ENCODE data around the gene EFL1. TPM values are rescaled to one million over a fixed set of nuclear protein-coding genes. Genes with fewer than 3 reads are reported as not detected.

The EFL1 gene
- total and polyA plus RNA-seq, 4 donors, result 3.2 to 10.1 (median 6.1) TPM

GRCh38 chr15:82178061-82178460, 84.5 kb downstream of the EFL1 start:
- no peak overlapping the region for H3K27ac ChIP-seq (ENCODE audit: low read depth in 1 of 2, low read length in 2 of 2)
- no peaks in the 10 kb centered on the region for H3K9me3 ChIP-seq (ENCODE audit: control insufficient read depth in 4 of 4, low read length in 3 of 4)
- TF ChIP-seq CTCF (IDR thresholded peaks at IDR 0.05; ENCODE audit: low read depth, low read length, missing input control) (no peak), TAF1 (conservative IDR thresholded peaks at IDR 0.05) (no peak), NR2F2 (IDR thresholded peaks at IDR 0.05) (no peak), RAD21 (IDR thresholded peaks at IDR 0.05) (no peak), FOXA2 (IDR thresholded peaks at IDR 0.05) (no peak), REST (IDR thresholded peaks at IDR 0.05) (no peak), MAX (IDR thresholded peaks at IDR 0.05) (no peak), SP1 (IDR thresholded peaks at IDR 0.05) (no peak), RXRA (IDR thresholded peaks at IDR 0.05) (no peak), FOXA1 (IDR thresholded peaks at IDR 0.05) (no peak), YY1 (IDR thresholded peaks at IDR 0.05) (no peak)
- no peak overlapping the region for H3K9ac ChIP-seq (ENCODE audit: low read depth in 1 of 2, low read length in 2 of 2)
- no peaks in the 10 kb centered on the region for H3K36me3 ChIP-seq (ENCODE audit: control insufficient read depth in 4 of 4, insufficient read depth in 3 of 4, low read depth in 1 of 4, low read length in 3 of 4)
- no peak for DNase-seq (ENCODE audit: low spot score)
- 82% methylated on average over 2 of the region's 2 CpGs for WGBS
- no peaks in the 10 kb centered on the region for H3K4me1 ChIP-seq (ENCODE audit: control insufficient read depth in 4 of 4, insufficient read depth in 4 of 4, low read length in 3 of 4)
- no peak overlapping the region for H3K4me3 ChIP-seq (ENCODE audit: low read depth in 1 of 3, low read length in 3 of 3)
- no peaks in the 10 kb centered on the region for H3K27me3 ChIP-seq (ENCODE audit: control insufficient read depth in 4 of 4, insufficient read depth in 4 of 4, low read length in 3 of 4)

- 89% methylated on average over 3 of the region's 3 CpGs for WGBS
- Histone ChIP-seq H3K27me3 (ENCODE audit: control insufficient read depth in 4 of 4, insufficient read depth in 4 of 4, low read length in 3 of 4) (no peaks in the 10 kb centered on the region), H3K9ac (ENCODE audit: low read depth in 1 of 2, low read length in 2 of 2) (no peak overlapping the region), H3K4me3 (ENCODE audit: low read depth in 1 of 3, low read length in 3 of 3) (no peak overlapping the region), H3K36me3 (ENCODE audit: control insufficient read depth in 4 of 4, insufficient read depth in 3 of 4, low read depth in 1 of 4, low read length in 3 of 4) (no peaks in the 10 kb centered on the region), H3K4me1 (ENCODE audit: control insufficient read depth in 4 of 4, insufficient read depth in 4 of 4, low read length in 3 of 4) (no peaks in the 10 kb centered on the region), H3K27ac (ENCODE audit: low read depth in 1 of 2, low read length in 2 of 2) (no peak overlapping the region), H3K9me3 (ENCODE audit: control insufficient read depth in 4 of 4, low read length in 3 of 4) (no peaks in the 10 kb centered on the region)
- TF ChIP-seq TAF1 (conservative IDR thresholded peaks at IDR 0.05), result no peak
- TF ChIP-seq JUND (IDR thresholded peaks at IDR 0.05), result no peak
- TF ChIP-seq ZBTB33 (IDR thresholded peaks at IDR 0.05), result no peak
- TF ChIP-seq HNF4A (conservative IDR thresholded peaks at IDR 0.05), result no peak
- TF ChIP-seq FOXA1 (IDR thresholded peaks at IDR 0.05), result no peak
- TF ChIP-seq RXRA (IDR thresholded peaks at IDR 0.05), result no peak
- TF ChIP-seq YY1 (IDR thresholded peaks at IDR 0.05), result no peak
- no peak for TF ChIP-seq RAD21 (IDR thresholded peaks at IDR 0.05)
- TF ChIP-seq FOXA2 (IDR thresholded peaks at IDR 0.05), result no peak
- no peak for TF ChIP-seq EGR1 (IDR thresholded peaks at IDR 0.05; ENCODE audit: low read depth in 2 of 2)
- no peak for TF ChIP-seq NR2F2 (IDR thresholded peaks at IDR 0.05)
- TF ChIP-seq CTCF (IDR thresholded peaks at IDR 0.05; ENCODE audit: low read depth, low read length, missing input control), result no peak
- no peak for DNase-seq (ENCODE audit: low spot score)
Measured at GRCh38 chr15:82177291-82178010, 85.1 kb downstream of the EFL1 start.

All from liver (tissue), 9 donors.